SH-SY5Y (cell line): Measurements from ENCODE around the gene SLC35F3.

ENCODE experiments used
- GATA2 ChIP-seq: IDR thresholded peaks from 2 replicates; pipeline ENCODE4 v1.6.1; 2011; ENCODE audit warnings: mild to moderate bottlenecking, low read depth, low read length
- GATA3 ChIP-seq: IDR thresholded peaks from 2 replicates; pipeline ENCODE4 v1.6.1; 2011; ENCODE audit warnings: low read depth, mild to moderate bottlenecking, low read length, moderate library complexity

DNA sequence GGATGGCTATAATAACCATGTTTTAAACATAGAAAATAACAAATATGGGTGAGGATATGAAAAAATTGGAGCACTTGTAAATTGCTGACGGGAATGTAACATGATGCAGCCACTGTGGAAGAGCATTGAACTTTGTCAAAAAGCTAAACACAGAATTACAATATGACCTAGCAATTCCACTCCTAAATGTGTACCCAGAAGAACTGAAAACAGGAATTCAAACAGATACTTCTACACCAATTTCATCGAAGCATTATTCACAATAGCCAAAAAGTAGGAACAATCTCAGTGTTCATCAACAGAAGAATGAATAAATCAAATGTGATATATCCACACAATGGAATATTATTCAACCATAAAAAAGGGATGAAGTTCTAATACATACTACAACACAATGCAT, 436.1 kb downstream of the SLC35F3 start:
- TF ChIP-seq GATA3 (no peak), GATA2 (no peak)
